Measurements from ENCODE around the gene ADARB1. TPM values are rescaled to one million over a fixed set of nuclear protein-coding genes. Genes with fewer than 3 reads are reported as not detected.

The ADARB1 gene
- total and polyA plus RNA-seq, 2 of the 4 experiments (the other 2 are of a cell fraction) = 39.8 to 47.3 TPM

GRCh38 chr21:45069711-45070110 lies 4.7 kb upstream of the ADARB1 start:
- CTCF ChIA-PET = no interaction called here
- H2BK120ac ChIP-seq (ENCODE audit: low read depth, low read length) = peak overlapping the region; percentile 30
- H3K36me3 ChIP-seq (ENCODE audit: control insufficient read depth, insufficient read depth, low read length) = peaks cover 2% of the 10 kb centered on the region
- H2BK20ac ChIP-seq (ENCODE audit: low read depth, low read length) = peak overlapping the region; percentile 27; the same call in 1 of the 2 replicates
- peak overlapping the region; percentile 46; the same call in 1 of the 2 replicates for H4K91ac ChIP-seq (ENCODE audit: insufficient read depth, low read depth, low read length)
- no peak overlapping the region for H3K9ac ChIP-seq (ENCODE audit: low read depth, low read length)
- H3K4ac ChIP-seq (ENCODE audit: low read depth, low read length) = peak overlapping the region; percentile 17
- no peaks in the 10 kb centered on the region for H3K27me3 ChIP-seq (ENCODE audit: control insufficient read depth, insufficient read depth, low read length)
- ATAC-seq (ENCODE audit: low read depth) = no peak
- intact Hi-C loops (cut with micrococcal nuclease) (no loop called here), dilution Hi-C loops (cut with HindIII; ENCODE audit: low sequenced_read_pairs, unreplicated experiment) (no loop called here), in situ Hi-C loops (cut with MboI; ENCODE audit: low sequenced_read_pairs) (no loop called here)
- H3K27ac ChIP-seq (ENCODE audit: insufficient read depth, low read length) = no peak overlapping the region
- H3K14ac ChIP-seq (replicated peaks; ENCODE audit: low read depth, low read length) = peak overlapping the region; percentile 68; the same call in 1 of the 2 replicates
- H3K4me1 ChIP-seq (ENCODE audit: control insufficient read depth, insufficient read depth, low read length) = peaks cover 14% of the 10 kb centered on the region
- TF ChIP-seq BHLHE40 (IDR thresholded peaks at IDR 0.05; ENCODE audit: low read depth, low read length) (no peak), MXI1 (IDR thresholded peaks at IDR 0.05; ENCODE audit: borderline replicate concordance, low read depth, low read length) (no peak), SMC3 (IDR thresholded peaks at IDR 0.05; ENCODE audit: low read depth, low read length) (no peak), RFX5 (IDR thresholded peaks at IDR 0.05; ENCODE audit: low read depth, low read length) (no peak), CTCF (conservative IDR thresholded peaks at IDR 0.05; ENCODE audit: low read depth, low read length) (no peak), ELK1 (IDR thresholded peaks at IDR 0.05; ENCODE audit: borderline replicate concordance, low read depth, low read length) (no peak), CHD1 (IDR thresholded peaks at IDR 0.05; ENCODE audit: low read depth, low read length) (no peak), RCOR1 (IDR thresholded peaks at IDR 0.05; ENCODE audit: insufficient replicate concordance, low read length) (no peak), POLR2A (IDR thresholded peaks at IDR 0.05; ENCODE audit: low read depth, low read length) (no peak), CEBPB (IDR thresholded peaks at IDR 0.05; ENCODE audit: low read depth, low read length) (no peak), MAZ (IDR thresholded peaks at IDR 0.05; ENCODE audit: borderline replicate concordance, low read depth, low read length) (no peak), MAFK (IDR thresholded peaks at IDR 0.05; ENCODE audit: low read depth, low read length) (no peak), RAD21 (IDR thresholded peaks at IDR 0.05; ENCODE audit: low read length) (no peak), NFE2L2 (IDR thresholded peaks at IDR 0.05; ENCODE audit: low read depth, low read length) (no peak), FOS (IDR thresholded peaks at IDR 0.05; ENCODE audit: low read depth, low read length) (no peak)
- peak overlapping the region; percentile 30; the same call in 1 of the 3 replicates for H2BK15ac ChIP-seq (ENCODE audit: low read depth, low read length)
- H4K5ac ChIP-seq (ENCODE audit: low read depth, low read length) = no peak overlapping the region
- peak overlapping the region; percentile 89 for H2AK5ac ChIP-seq (ENCODE audit: low read depth, low read length)
- no peak overlapping the region for H3K56ac ChIP-seq (ENCODE audit: extremely low read depth, insufficient read depth, low read length)
- peak overlapping the region; percentile 2 for H2AK9ac ChIP-seq (replicated peaks; ENCODE audit: low read depth, low read length, poor library complexity)
- POLR2A ChIA-PET (ENCODE audit: unreplicated experiment) = interaction anchor here (0.5 kb wide), 1 partner anchor 19 kb away, joined by 3 read pairs; no protein-coding TSS in a partner anchor
- no peak overlapping the region for H2BK5ac ChIP-seq (ENCODE audit: low read depth, low read length, poor library complexity, severe bottlenecking)
- peak overlapping the region; percentile 66 for H2AFZ ChIP-seq (replicated peaks; ENCODE audit: low read length, poor library complexity)
- peaks cover 0 to 23% of the 10 kb centered on the region in 2 experiments; a peak in 3 of 4 replicates for H3K79me1 ChIP-seq (ENCODE audit: low read depth in 1 of 2, low read length in 2 of 2)
- no peaks in the 10 kb centered on the region; the same call in 1 of the 2 replicates for H4K20me1 ChIP-seq (ENCODE audit: insufficient read depth, low read length)
- 0 out of 2 replicates have a peak overlapping the region, but pooled peaks have one; percentile 36 for H3K23ac ChIP-seq (ENCODE audit: low read depth, low read length)
- no peak overlapping the region for H3K4me3 ChIP-seq (ENCODE audit: insufficient read depth, low read depth, low read length)
- 80% methylated on average over 5 of the region's 5 CpGs; no CpG with 5 or more reads in 1 of the 2 experiments for WGBS, 2 experiments (ENCODE audit: extremely low coverage in 2 of 2, insufficient read length in 1 of 2)
- peak; percentile 49 for DNase-seq
- BruUV-seq (replicated peaks) = no TSS peak
- H4K8ac ChIP-seq (ENCODE audit: low read depth in 2 of 2, low read length in 2 of 2) = peak overlapping the region; percentile 17 to 63; a peak in 3 of 4 replicates
- no peaks in the 10 kb centered on the region for H3K9me3 ChIP-seq (ENCODE audit: control insufficient read depth, insufficient read depth, low read length)
- H3K18ac ChIP-seq (ENCODE audit: low read depth, low read length) = no peak overlapping the region
- peaks cover 17% of the 10 kb centered on the region for H3K9me1 ChIP-seq (ENCODE audit: insufficient read depth, low read length)
- no peak overlapping the region for H3K4me2 ChIP-seq (ENCODE audit: low read depth, low read length)

All from IMR-90 (cell line).